ENCODE measurements around the gene XRCC5. TPM values are rescaled to one million over a fixed set of nuclear protein-coding genes. Genes with fewer than 3 reads are reported as not detected.

The XRCC5 gene
- total and polyA plus RNA-seq, 10 of the 15 experiments (the other 5 are each of a cell fraction or from before 2014, with no cell fraction given), result 259 to 815 (median 530) TPM

- no peak for TF ChIP-seq E2F8 (IDR thresholded peaks at IDR 0.05; ENCODE audit: low read depth, partially characterized antibody)
- TF ChIP-seq CEBPB (IDR thresholded peaks at IDR 0.05; ENCODE audit: borderline replicate concordance in 1 of 2, low read depth in 2 of 2, low read length in 2 of 2), result no peak
- no peak for TF ChIP-seq SMARCA5 (IDR thresholded peaks at IDR 0.05)
- no peak for TF ChIP-seq NFYA (IDR thresholded peaks at IDR 0.05; ENCODE audit: borderline replicate concordance, low read depth, low read length)
Measured at GRCh38 chr2:216219861-216220260, 110.7 kb downstream of the XRCC5 start (continued).

GRCh38 chr2:216220976-216221375, 111.8 kb downstream of the XRCC5 start:
- ATAC-seq, result no peak
- WGBS (ENCODE audit: insufficient coverage, insufficient replicate concordance, low lambda C conversion rate, missing lambda C conversion rate), result 72% methylated on average over 4 of the region's 4 CpGs
- TF ChIP-seq RAD51 (IDR thresholded peaks at IDR 0.05) (no peak), ZNF592 (IDR thresholded peaks at IDR 0.05) (no peak), CHD4 (IDR thresholded peaks at IDR 0.05) (no peak), ASH2L (IDR thresholded peaks at IDR 0.05; ENCODE audit: borderline replicate concordance, low read depth) (no peak), MEF2A (IDR thresholded peaks at IDR 0.05; ENCODE audit: insufficient read depth, low read depth, low read length) (no peak), NFYB (IDR thresholded peaks at IDR 0.05; ENCODE audit: insufficient read depth, low read depth, low read length) (no peak), ZNF384 (IDR thresholded peaks at IDR 0.05; ENCODE audit: borderline replicate concordance, low read depth, low read length) (no peak), E2F8 (IDR thresholded peaks at IDR 0.05; ENCODE audit: low read depth, partially characterized antibody) (no peak)

More at GRCh38 chr2:216220976-216221375, 111.8 kb downstream of the XRCC5 start:
- no peaks in the 10 kb centered on the region; a peak in 1 of 4 replicates for H3K36me3 ChIP-seq (ENCODE audit: control insufficient read depth in 2 of 2, insufficient read depth in 2 of 2, low read length in 1 of 2)
- FAIRE-seq (no peak), DNase-seq (ENCODE audit: low read depth, low spot score) (no peak)
- in situ Hi-C loops (cut with MboI) (no loop called here), intact Hi-C loops (cut with micrococcal nuclease; ENCODE audit: unreplicated experiment) (loop anchor here (5.0 kb wide), 2 partner anchors 276 to 296 kb away; partner anchors contain the start of gene RPL37A)
- H3K79me2 ChIP-seq (ENCODE audit: control insufficient read depth, insufficient read depth, low read length), result no peaks in the 10 kb centered on the region
- SMC1A ChIA-PET (ENCODE audit: uncharacterized antibody, unreplicated experiment), result interaction anchor here (1.0 to 6.3 kb wide), 10 partner anchors 8 to 298 kb away, joined by 3 to 84 read pairs (median 4); partner anchors contain the start of gene SMARCAL1
- CTCF ChIA-PET, result interaction anchor here (0.9 to 4.0 kb wide), 6 partner anchors 107 to 441 kb away, joined by 3 to 116 read pairs (median 4); partner anchors contain the start of gene SMARCAL1
- BruUV-seq (replicated peaks), result no TSS peak
- H3K4me2 ChIP-seq (ENCODE audit: control insufficient read depth, insufficient read depth), result no peak overlapping the region
- no peak overlapping the region for H3K4me3 ChIP-seq
- no peak overlapping the region for H2AFZ ChIP-seq (ENCODE audit: control insufficient read depth, low read depth, low read length)
- no peaks in the 10 kb centered on the region for H3K27me3 ChIP-seq (replicated peaks in 1 of 2; ENCODE audit: control insufficient read depth in 2 of 2, insufficient read depth in 2 of 2, low read length in 1 of 2)
- no peak overlapping the region for H3K9ac ChIP-seq (ENCODE audit: control insufficient read depth, insufficient read depth, low read length)
- no peak overlapping the region for H3K27ac ChIP-seq (ENCODE audit: control insufficient read depth, insufficient read depth)
- no peaks in the 10 kb centered on the region for H4K20me1 ChIP-seq (ENCODE audit: control insufficient read depth, insufficient read depth)
- peaks cover 43% of the 10 kb centered on the region for H3K4me1 ChIP-seq (ENCODE audit: control insufficient read depth, insufficient read depth, low read length)
- POLR2A ChIA-PET, result interaction anchor here (0.5 kb wide), 1 partner anchor 18 kb away, joined by 5 read pairs; no protein-coding TSS in a partner anchor
- RAD21 ChIA-PET (ENCODE audit: unreplicated experiment), result interaction anchor here (0.9 to 3.1 kb wide), 4 partner anchors 14 to 189 kb away, joined by 3 to 38 read pairs (median 3); no protein-coding TSS in a partner anchor
- no peaks in the 10 kb centered on the region for H3K9me3 ChIP-seq (replicated peaks; ENCODE audit: control insufficient read depth, insufficient read depth, low read length)

All from GM12878 (cell line).